IPS-NIHi11 (cell line): Measurements from ENCODE around the gene PLCH2.

ENCODE experiments used
- DNase-seq: peaks from one replicate; pipeline ENCODE4 v3.0.0; 2012; ENCODE audit warnings: mixed read lengths, low spot score

PLCH2 gene

GRCh38 chr1:2477791-2478499 lies 1.9 kb downstream of the PLCH2 start:
- DNase-seq: no peak

DNA sequence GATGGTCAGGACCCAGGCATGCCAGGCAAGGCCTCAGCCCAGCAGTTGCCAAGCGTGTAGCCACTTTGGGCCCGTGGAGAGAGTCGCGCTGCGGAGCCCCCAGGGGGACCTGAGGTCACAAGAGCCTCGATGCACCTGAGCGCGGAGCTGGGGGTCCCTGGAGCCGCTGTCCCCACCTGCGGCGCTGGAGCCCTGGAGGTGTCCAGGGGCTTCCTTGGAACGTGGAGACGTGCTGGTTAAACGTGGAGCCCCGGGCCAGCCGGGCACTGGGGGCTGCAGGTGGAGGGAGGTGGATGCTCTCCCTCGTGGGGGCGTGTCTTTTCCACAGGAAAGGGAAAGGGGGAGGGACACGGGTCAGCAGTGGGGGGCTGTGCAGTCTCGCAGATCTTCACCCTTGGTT lies 3.1 kb downstream of the PLCH2 start:
- DNase-seq: no peak

GRCh38 chr1:2479618-2480017 lies 3.5 kb downstream of the PLCH2 start:
- DNase-seq: no peak

DNA sequence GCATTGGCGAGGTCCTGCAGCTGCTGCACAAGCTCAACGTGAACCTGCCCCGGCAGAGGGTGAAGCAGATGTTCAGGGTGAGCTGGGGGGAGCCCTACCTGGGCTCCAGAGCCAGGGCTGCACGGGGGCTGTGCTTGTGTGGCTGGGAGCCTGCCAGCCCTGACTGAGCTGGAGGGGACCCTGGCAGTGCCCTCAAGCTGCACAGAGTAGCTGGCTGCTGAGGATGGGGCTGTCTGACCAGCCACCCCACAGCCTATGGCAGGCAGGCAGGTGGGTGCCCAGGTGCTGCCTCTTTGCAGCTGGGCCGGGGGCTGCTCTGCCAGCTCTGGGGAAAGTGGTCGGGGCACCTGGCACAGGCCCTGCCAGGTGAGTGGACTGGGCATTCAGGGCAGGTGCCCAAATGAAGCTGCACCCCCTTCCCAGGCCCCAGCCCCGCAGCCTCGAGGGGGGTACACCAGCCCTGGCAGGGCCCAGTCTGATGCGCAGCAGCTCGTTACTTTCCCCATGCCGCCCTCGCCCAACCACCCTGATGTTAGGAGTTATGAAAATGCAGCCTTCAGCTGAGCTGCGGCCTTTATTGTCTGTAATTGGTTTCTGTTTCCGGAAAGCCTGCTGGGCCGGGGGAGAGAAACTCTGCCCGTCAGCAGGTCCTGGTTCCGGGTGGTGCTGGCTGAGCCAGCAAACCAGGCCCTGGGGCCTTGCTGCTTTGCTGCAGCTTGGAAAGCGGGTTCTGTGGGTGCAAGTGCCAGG lies 4.3 kb downstream of the PLCH2 start:
- no peak for DNase-seq

DNA sequence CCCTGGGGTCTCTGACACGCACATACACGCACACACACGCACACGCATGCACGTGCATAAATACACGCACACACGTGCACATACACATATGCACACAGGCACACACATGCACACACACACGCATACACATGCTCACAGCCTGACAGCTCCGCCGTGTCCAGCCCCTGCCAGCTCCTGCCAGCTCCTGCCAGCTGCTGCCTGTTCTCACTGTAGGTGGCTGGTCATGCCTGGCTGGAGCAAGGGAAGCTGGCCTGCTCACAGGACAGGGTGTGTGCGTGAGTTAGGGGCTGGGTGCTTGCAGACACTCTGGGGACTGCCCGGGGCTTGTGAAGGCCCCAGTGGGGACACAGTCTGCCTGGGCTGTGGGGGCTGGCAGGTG lies 4.9 kb downstream of the PLCH2 start:
- DNase-seq: no peak

GRCh38 chr1:2481885-2482284 lies 5.8 kb downstream of the PLCH2 start:
- DNase-seq: no peak

DNA sequence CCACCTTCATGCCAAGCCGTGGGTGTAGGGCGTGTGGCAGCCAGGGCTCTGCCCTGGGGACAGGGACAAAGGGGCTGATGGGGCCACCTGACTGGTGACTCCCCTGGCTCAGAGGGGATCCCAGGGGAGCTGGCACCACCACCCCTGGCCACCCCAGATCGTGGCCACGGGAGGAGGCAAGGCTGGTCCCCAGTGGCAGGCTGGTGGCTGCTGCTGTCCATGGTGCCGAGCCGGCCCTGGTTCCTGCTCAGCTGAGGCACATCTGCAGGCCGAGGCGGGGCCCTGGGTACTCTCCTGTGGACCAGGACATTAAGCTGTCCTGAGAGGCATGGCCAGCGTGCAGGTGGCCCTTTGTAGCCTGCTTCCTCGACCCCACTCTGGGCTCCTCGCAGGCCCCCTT lies 6.5 kb downstream of the PLCH2 start:
- DNase-seq: peak; percentile 76

- no peak for DNase-seq
Observed at GRCh38 chr1:2483026-2483425, 6.9 kb downstream of the PLCH2 start.

DNA sequence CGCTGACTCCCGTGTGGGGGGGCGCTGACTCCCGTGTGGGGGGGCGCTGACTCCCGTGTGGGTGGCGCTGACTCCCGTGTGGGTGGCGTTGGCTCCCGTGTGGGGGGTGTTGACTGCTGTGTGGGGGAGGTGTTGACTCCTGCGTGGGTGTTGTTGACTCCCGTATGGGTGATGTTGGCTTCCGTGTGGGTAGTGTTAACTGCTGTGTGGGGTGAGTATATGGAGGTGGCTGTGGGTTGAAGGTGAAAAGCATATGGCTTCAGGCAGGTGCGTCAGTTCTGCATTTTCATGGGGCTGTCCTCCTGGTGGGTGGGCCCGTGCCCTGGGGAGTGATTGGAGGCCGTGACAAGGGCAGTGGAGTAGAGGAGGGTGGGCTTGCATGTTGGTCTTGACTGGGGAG lies 7.9 kb downstream of the PLCH2 start:
- DNase-seq: no peak

GRCh38 chr1:2486041-2486440 lies 10.0 kb downstream of the PLCH2 start:
- DNase-seq: no peak

DNA sequence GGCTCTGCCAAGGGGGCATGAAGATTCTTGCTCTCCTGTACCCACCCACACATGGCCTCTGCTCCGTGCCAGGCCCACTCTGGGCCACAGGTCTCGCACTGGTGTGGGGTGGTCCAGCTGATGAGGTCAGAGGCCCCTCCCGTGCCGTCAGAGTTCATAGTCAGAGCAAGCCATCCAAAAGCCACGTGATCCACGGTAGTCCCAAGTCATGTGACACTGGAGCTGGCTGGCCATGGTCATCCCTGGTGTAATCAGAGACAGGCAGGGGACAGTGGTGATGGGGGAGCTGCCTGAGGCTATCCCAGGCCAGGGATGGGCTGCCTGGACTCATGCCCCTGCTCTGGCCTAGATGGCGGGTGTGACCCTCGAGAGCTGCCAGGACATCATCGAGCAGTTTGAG lies 10.5 kb downstream of the PLCH2 start:
- DNase-seq: no peak

DNA sequence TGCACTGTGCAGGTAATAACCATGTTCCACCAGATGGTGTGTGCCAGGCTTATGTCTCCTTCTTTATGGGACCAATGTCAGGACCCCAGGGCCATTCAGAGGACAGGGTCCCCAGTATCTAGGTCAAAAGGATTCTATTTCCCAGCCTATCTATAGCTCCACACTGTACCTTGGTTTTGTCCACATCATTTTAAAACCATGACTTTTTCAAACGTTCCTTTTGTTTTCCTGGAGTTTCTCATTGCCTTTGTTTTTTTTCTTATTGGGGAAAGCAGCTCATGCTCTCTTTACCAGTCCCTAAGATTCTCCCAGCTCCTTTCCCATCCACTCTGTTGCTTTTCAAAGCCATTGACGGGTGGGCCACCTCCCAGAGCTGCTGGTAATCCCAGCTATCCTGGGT lies 12.6 kb downstream of the PLCH2 start:
- DNase-seq: no peak

DNA sequence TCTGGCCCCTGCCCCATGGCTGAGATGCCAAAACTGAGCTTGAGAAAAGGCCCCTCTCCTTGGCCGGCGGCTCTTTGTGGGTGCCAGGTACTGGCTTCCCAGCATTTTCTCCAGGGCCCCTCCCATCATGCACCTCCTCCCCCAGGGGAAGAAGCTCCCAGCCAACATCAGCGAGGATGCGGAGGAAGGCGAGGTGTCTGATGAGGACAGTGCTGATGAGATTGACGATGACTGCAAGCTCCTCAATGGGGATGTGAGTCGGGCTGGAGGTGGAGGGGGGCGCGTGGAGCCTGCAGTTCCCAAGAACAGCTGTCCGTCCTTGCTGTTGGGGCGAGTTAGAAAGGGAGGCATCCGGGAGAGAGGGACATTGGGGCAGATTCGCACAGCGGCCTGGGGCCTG lies 13.5 kb downstream of the PLCH2 start:
- no peak for DNase-seq

- no peak for DNase-seq
Observed at GRCh38 chr1:2492091-2492490, 16.0 kb downstream of the PLCH2 start.

GRCh38 chr1:2493218-2493617 lies 17.1 kb downstream of the PLCH2 start:
- DNase-seq: no peak

DNA sequence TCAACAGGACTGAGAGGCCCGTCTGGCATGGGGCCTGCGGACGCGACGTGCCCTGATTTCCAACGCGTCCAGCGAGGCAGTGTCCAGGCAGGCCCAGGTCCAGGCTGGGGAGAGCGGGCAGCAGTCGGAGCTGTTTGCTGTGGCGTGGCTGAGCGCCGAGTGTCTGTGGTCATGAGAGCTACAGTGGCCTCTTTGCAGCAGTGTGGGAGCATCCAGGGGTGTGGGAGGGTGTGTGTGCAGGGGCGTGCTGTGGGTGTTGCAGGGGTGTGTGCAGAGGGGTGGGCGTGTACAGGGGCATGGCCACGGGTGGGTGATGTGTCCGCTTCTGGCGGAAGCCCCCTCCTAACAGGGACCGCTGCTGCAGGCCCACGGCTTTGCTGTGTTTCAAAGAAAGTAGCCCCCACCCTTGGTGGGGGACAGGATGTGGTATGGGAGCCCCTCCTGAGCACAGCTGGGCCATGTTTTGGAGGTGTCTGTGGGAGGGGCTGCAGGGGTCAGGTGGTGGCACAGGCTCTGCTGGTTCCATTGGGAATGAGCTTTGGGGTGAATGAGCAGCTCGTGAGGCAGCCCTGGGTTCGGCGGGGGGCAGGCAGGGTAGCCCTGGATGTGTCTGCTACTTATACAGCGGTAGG lies 17.7 kb downstream of the PLCH2 start:
- no peak for DNase-seq

DNA sequence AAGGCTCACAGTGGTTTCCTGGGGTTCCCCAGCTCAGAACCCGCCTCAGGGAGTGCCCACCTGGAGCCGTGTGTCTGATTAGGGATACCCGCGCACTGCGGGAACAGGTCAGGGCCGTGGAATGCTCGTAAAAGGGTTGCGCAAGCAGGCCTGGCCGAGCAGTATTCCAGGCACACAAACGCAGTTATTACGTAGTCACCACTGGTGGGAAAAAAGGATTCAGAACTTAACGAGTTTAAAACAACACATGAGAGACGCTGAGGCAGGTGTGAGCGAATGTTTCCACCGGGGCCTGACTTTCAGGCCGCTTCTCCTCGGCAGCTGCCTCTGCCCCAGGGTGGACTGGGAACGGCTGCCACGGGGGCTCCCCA lies 18.2 kb downstream of the PLCH2 start:
- DNase-seq: no peak

DNA sequence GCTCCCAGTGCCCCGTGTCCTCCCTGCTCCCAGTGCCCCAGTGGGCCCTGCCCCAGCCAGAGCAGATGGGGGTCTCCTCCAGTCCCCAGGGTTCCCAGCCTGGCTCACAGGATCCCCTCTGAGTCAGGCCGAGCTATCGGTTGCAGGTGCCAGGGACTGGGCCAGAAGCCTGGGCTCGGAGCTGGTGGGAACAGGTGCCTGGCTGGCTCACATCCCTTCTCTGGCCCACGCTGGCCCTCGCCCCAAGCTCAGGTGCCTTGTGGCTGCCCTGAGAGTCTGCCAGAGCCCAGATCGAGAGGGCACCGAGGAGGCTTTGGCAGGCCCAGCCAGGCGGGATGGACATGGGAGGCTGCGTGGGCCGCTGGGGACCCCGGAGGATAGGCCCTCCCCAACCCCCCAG lies 18.9 kb downstream of the PLCH2 start:
- no peak for DNase-seq

- DNase-seq: no peak
Observed at GRCh38 chr1:2495546-2495945, 19.5 kb downstream of the PLCH2 start.

DNA sequence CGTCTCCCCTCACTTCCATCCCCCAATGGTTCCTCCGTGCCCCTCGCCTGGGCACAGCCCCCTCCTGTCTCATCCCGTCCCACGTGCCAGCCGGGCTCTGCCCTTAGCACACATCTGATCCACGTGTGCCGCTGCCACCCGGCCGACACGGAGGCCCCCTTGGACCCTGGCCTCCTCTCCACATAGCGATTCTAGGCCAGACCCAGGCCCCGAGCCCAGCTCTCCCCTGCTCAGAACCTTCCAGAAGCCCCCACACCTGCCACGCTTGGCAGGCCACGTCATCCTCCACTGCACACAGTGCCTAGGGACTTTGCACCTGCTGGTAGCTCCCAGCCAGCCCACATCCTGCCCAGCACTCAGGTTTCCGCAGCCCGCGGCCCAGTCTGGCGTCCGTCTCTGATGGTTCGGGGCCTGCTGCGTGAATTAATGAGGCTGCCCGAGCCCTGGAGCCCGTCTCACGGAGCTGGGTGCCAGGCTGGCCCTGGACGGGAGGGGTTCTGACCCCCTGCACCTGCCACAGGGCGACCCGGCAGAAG lies 20.1 kb downstream of the PLCH2 start:
- DNase-seq: no peak

GRCh38 chr1:2496746-2497145 lies 20.7 kb downstream of the PLCH2 start:
- DNase-seq: no peak

- DNase-seq: no peak
Observed at GRCh38 chr1:2497891-2498290, 21.8 kb downstream of the PLCH2 start.

DNA sequence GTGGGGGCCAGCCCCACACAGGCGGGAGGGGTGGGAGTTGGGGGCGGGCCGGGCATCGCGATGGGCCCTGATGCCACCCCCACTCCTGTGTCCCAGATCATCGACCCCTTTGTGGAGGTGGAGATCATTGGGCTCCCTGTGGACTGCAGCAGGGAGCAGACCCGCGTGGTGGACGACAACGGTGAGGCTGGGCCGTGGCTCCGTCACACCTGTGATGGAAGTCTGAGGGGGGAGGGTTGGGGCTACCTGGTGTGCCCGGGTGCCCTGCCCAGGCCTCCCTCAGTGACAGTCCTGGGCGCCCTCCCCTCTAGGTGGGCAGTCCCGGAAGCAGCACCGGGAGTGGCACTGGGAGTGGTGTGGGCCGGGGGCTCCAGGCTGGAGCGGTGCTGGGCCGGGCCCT lies 22.6 kb downstream of the PLCH2 start:
- DNase-seq: no peak
